HepG2 (cell line): ENCODE data around the gene CCT4. TPM values are rescaled to one million over a fixed set of nuclear protein-coding genes. Genes with fewer than 3 reads are reported as not detected.

Source experiments
- ATAC-seq: fragments of 200-7000 bp; cut with Tn5 transposase; 3 replicates; pipeline ENCODE4 v1.9.1; 2020; ENCODE audit warnings: mild to moderate bottlenecking, moderate library complexity
- BruUV-seq: library from RNA; stranded (reverse); fragments of 400-500 nt; replicated peaks from 2 replicates; lab custom pipeline; 2021; lab: Mats Ljungman, UMichigan
- CTCF ChIA-PET: fragments of 300-600 bp; formaldehyde crosslinking; extraction: SDS; loops from one replicate; lab custom pipeline; 2021; ENCODE audit warnings: low total read pairs, inconsistent platforms, low intra/inter-chr PET ratio; lab: Yijun Ruan, JAX
- POLR2A ChIA-PET: fragments of 350-600 bp; sonication (Branson Sonifier 250); formaldehyde crosslinking; loops from one replicate; lab custom pipeline; 2020; ENCODE audit warnings: antibody characterized with exemption, inconsistent platforms; lab: Yijun Ruan, JAX
- DNase-seq: peaks from one replicate; pipeline ENCODE4 v3.0.0-alpha.2; 2015; ENCODE audit warnings: low spot score
- FAIRE-seq: peaks from 3 replicates; lab custom pipeline; 2011; peaks lifted over from hg19 to GRCh38; lab: Jason Lieb, UNC
- H2AFZ ChIP-seq: one replicate; pipeline ENCODE4 v1.6.1; 2011; ENCODE audit warnings: low read length, inconsistent platforms
- H3K27ac ChIP-seq: fragments of 300-600 bp; 3 replicates; pipeline ENCODE4 v1.8.0; 2011; ENCODE audit warnings: mixed run types, mild to moderate bottlenecking, mixed read lengths, low read length, inconsistent platforms; ENCODE audit not compliant: insufficient read depth; ENCODE audit errors: extremely low read length
- H3K27me3 ChIP-seq, 2 experiments: fragments of 200-600 bp in 1 of 2; 2 replicates in 1 of 2; 3 replicates in 1 of 2; pipeline versions ENCODE4 v1.6.0 to v1.8.0; 2011; ENCODE audit warnings: low read length in 2 of 2, mild to moderate bottlenecking in 2 of 2, moderate library complexity in 2 of 2, inconsistent platforms in 1 of 2; ENCODE audit not compliant: insufficient read depth in 2 of 2, control insufficient read depth in 1 of 2
- H3K36me3 ChIP-seq, 2 experiments: fragments of 200-600 bp in 1 of 2; replicated peaks in 1 of 2; 2 replicates in 1 of 2; 3 replicates in 1 of 2; pipeline versions ENCODE4 v1.5.1 to v1.8.0; 2011; ENCODE audit warnings: low read length in 2 of 2, inconsistent platforms in 1 of 2; ENCODE audit not compliant: insufficient read depth in 2 of 2, control insufficient read depth in 1 of 2
- H3K4me1 ChIP-seq: 2 replicates; pipeline ENCODE4 v1.5.1; 2012; ENCODE audit warnings: low read length, inconsistent platforms; ENCODE audit not compliant: insufficient read depth
- H3K4me2 ChIP-seq: 2 replicates; pipeline ENCODE4 v1.6.0; 2011; ENCODE audit warnings: low read depth, low read length, inconsistent platforms
- H3K4me3 ChIP-seq, 3 experiments: fragments of 200-600 bp in 1 of 3; sonication (generic), shearing (Covaris generic) in 1 of 3; replicated peaks in 1 of 3; 2 replicates each; pipeline ENCODE4 v1.5.1; 2011 to 2016; ENCODE audit warnings: low read length in 3 of 3, inconsistent platforms in 2 of 3, low read depth in 2 of 3, mild to moderate bottlenecking in 2 of 3, control low read depth in 1 of 3, mixed read lengths in 1 of 3; ENCODE audit not compliant: insufficient read depth in 1 of 3
- H3K79me2 ChIP-seq: one replicate; pipeline ENCODE4 v1.6.1; 2011; ENCODE audit warnings: low read length, inconsistent platforms; ENCODE audit not compliant: insufficient read depth
- H3K9ac ChIP-seq: 2 replicates; pipeline ENCODE4 v1.6.0; 2011; ENCODE audit warnings: mild to moderate bottlenecking, low read depth, low read length, inconsistent platforms; ENCODE audit not compliant: insufficient read depth
- H3K9me3 ChIP-seq: 2 replicates; pipeline ENCODE4 v1.5.1; 2012; ENCODE audit warnings: mild to moderate bottlenecking, low read length
- H4K20me1 ChIP-seq: 2 replicates; pipeline ENCODE4 v1.6.0; 2011; ENCODE audit warnings: inconsistent platforms, mild to moderate bottlenecking, low read length, moderate library complexity; ENCODE audit not compliant: insufficient read depth
- DPF2 ChIP-seq: sonication (generic); formaldehyde crosslinking; IDR thresholded peaks from 2 replicates; pipeline ENCODE4 v1.4.0; 2020; ENCODE audit warnings: mild to moderate bottlenecking, low read depth, missing genetic modification reagents, borderline replicate concordance
- GABPA ChIP-seq, 2 experiments: IDR thresholded peaks; 2 replicates each; pipeline ENCODE4 v1.6.1; 2011 to 2016; ENCODE audit warnings: low read depth in 2 of 2, low read length in 1 of 2, missing biosample characterization in 1 of 2, missing genetic modification characterization in 1 of 2
- MEIS1 ChIP-seq: sonication (generic); formaldehyde crosslinking; IDR thresholded peaks from 2 replicates; pipeline ENCODE4 v1.9.0; 2021; ENCODE audit warnings: mild to moderate bottlenecking, missing genetic modification reagents, moderate library complexity, borderline replicate concordance
- SATB2 ChIP-seq: sonication (generic); formaldehyde crosslinking; IDR thresholded peaks from 2 replicates; pipeline ENCODE4 v1.5.0; 2020; ENCODE audit warnings: missing genetic modification reagents
- SMYD3 ChIP-seq: sonication (generic); formaldehyde crosslinking; IDR thresholded peaks from 2 replicates; pipeline ENCODE4 v1.8.1; 2023; ENCODE audit warnings: mild to moderate bottlenecking, missing genetic modification reagents
- ZFY ChIP-seq: sonication (generic); formaldehyde crosslinking; IDR thresholded peaks from 2 replicates; pipeline ENCODE4 v1.4.0; 2020; ENCODE audit warnings: missing genetic modification reagents
- ZNF143 ChIP-seq: sonication (generic); formaldehyde crosslinking; IDR thresholded peaks from 2 replicates; pipeline ENCODE4 v1.4.0; 2020; ENCODE audit warnings: missing genetic modification reagents
- ZNF20 ChIP-seq: sonication (generic); formaldehyde crosslinking; IDR thresholded peaks from 2 replicates; pipeline ENCODE4 v1.4.0; 2020; ENCODE audit warnings: mild to moderate bottlenecking, moderate library complexity, missing genetic modification reagents
- in situ Hi-C: cut with HindIII; loops from 2 replicates; pipeline ENCODE4 v1.10.0; 2017; ENCODE audit warnings: low pct_unique_long_range_greater_than_20kb; ENCODE audit not compliant: extremely low pct_ligation_motif_present
- intact Hi-C: fragments of 100-400 bp; cut with micrococcal nuclease; formaldehyde crosslinking; loops from one replicate; pipeline ENCODE4 v1.10.0; 2022; ENCODE audit not compliant: unreplicated experiment
- polyA plus RNA-seq, 8 experiments: library from polyadenylated mRNA; depleted of rRNA in 3 of 8; stranded (reverse) in 7 of 8; unstranded in 1 of 8; fragments of >200 nt; fragmentation: Illumina TruSeq in 4 of 8; extraction: Trizol in 4 of 8; gene quantifications; 2 replicates each; pipeline versions ENCODE4 v1.2.1 to v1.2.3, GENCODE V29; 2011 to 2016; ENCODE audit warnings: low read depth in 4 of 8, missing spikeins in 1 of 8, mixed read lengths in 1 of 8; ENCODE audit not compliant: insufficient read depth in 1 of 8
- total RNA-seq, 5 experiments: library from RNA; depleted of rRNA; stranded (reverse); fragments of >200 nt; fragmentation: Illumina TruSeq; extraction: Trizol; gene quantifications; 2 replicates each; pipeline ENCODE4 v1.2.3, GENCODE V29; 2016; ENCODE audit warnings: low read depth in 1 of 5
- TF ChIP-seq, protein P1 (sequence below), 2 experiments: IDR thresholded peaks; 2 replicates each; pipeline ENCODE4 v1.6.1; 2011 to 2012; ENCODE audit warnings: low read length in 2 of 2, borderline replicate concordance in 1 of 2, low read depth in 1 of 2, mild to moderate bottlenecking in 1 of 2, moderate library complexity in 1 of 2
- TF ChIP-seq, protein P2 (sequence below): sonication (generic); formaldehyde crosslinking; IDR thresholded peaks from 2 replicates; pipeline ENCODE4 v1.9.0; 2021; ENCODE audit warnings: missing genetic modification reagents, borderline replicate concordance
- TF ChIP-seq, protein P3 (sequence below): sonication (generic); formaldehyde crosslinking; IDR thresholded peaks from 2 replicates; pipeline ENCODE4 v1.4.0; 2020; ENCODE audit warnings: mild to moderate bottlenecking, missing genetic modification reagents
- TF ChIP-seq, protein P4 (sequence below): sonication (generic); formaldehyde crosslinking; IDR thresholded peaks from 2 replicates; pipeline ENCODE4 v1.5.1; 2020; ENCODE audit warnings: mild to moderate bottlenecking, missing genetic modification reagents, borderline replicate concordance

CCT4 gene
- total and polyA plus RNA-seq, 2 of the 13 experiments (the other 11 are each of a cell fraction or from before 2014, with no cell fraction given), result 138 to 340 TPM

DNA sequence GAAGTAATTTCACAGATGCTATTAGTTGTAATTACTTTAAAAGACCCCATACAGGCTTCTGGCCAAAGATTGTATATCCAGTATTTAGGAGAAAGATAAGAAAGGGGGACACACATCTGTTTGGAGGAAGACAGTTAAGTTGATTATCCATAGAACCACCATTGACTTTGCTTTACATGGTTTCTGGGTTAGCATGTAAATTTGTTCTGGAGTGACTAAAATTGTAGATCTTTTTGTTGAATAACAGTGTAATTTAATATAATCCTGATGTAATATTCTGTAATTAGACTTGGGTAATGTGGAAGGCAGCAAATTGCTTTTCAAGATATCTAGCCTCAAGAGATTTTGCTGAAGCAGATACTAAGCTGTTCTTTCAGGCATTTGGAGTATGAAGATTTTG lies 34.3 kb upstream of the CCT4 start:
- Histone ChIP-seq H3K27ac (no peak overlapping the region), H4K20me1 (no peaks in the 10 kb centered on the region), H3K9me3 (no peaks in the 10 kb centered on the region), H3K4me2 (no peak overlapping the region), H3K9ac (no peak overlapping the region), H3K79me2 (no peaks in the 10 kb centered on the region), H3K27me3 (no peaks in the 10 kb centered on the region), H3K4me3 (no peak overlapping the region), H3K36me3 (peaks cover 0 to 4% of the 10 kb centered on the region in 2 experiments; a peak in 2 of 5 replicates), H2AFZ (no peak overlapping the region), H3K4me1 (no peaks in the 10 kb centered on the region)
- FAIRE-seq (no peak), ATAC-seq (no peak)
- CTCF ChIA-PET, result no interaction called here
- no TSS peak for BruUV-seq
- in situ Hi-C loops, result no loop called here
- no peak for TF ChIP-seq SATB2 (CRISPR knock-in tag)
- no peak for TF ChIP-seq GABPA (IDR thresholded peaks at IDR 0.05; ENCODE audit: low read depth, low read length)
- no peak for TF ChIP-seq GABPA (CRISPR knock-in tag; IDR thresholded peaks at IDR 0.05; ENCODE audit: low read depth)
- TF ChIP-seq, protein P1, sequence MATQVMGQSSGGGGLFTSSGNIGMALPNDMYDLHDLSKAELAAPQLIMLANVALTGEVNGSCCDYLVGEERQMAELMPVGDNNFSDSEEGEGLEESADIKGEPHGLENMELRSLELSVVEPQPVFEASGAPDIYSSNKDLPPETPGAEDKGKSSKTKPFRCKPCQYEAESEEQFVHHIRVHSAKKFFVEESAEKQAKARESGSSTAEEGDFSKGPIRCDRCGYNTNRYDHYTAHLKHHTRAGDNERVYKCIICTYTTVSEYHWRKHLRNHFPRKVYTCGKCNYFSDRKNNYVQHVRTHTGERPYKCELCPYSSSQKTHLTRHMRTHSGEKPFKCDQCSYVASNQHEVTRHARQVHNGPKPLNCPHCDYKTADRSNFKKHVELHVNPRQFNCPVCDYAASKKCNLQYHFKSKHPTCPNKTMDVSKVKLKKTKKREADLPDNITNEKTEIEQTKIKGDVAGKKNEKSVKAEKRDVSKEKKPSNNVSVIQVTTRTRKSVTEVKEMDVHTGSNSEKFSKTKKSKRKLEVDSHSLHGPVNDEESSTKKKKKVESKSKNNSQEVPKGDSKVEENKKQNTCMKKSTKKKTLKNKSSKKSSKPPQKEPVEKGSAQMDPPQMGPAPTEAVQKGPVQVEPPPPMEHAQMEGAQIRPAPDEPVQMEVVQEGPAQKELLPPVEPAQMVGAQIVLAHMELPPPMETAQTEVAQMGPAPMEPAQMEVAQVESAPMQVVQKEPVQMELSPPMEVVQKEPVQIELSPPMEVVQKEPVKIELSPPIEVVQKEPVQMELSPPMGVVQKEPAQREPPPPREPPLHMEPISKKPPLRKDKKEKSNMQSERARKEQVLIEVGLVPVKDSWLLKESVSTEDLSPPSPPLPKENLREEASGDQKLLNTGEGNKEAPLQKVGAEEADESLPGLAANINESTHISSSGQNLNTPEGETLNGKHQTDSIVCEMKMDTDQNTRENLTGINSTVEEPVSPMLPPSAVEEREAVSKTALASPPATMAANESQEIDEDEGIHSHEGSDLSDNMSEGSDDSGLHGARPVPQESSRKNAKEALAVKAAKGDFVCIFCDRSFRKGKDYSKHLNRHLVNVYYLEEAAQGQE (IDR thresholded peaks at IDR 0.05; ENCODE audit: borderline replicate concordance in 1 of 2, low read depth in 1 of 2, low read length in 2 of 2), result no peak
- no peak for TF ChIP-seq DPF2 (CRISPR knock-in tag)
- no peak for TF ChIP-seq ZNF20 (CRISPR knock-in tag)
- TF ChIP-seq SMYD3 (CRISPR knock-in tag), result no peak
- TF ChIP-seq, protein P2, sequence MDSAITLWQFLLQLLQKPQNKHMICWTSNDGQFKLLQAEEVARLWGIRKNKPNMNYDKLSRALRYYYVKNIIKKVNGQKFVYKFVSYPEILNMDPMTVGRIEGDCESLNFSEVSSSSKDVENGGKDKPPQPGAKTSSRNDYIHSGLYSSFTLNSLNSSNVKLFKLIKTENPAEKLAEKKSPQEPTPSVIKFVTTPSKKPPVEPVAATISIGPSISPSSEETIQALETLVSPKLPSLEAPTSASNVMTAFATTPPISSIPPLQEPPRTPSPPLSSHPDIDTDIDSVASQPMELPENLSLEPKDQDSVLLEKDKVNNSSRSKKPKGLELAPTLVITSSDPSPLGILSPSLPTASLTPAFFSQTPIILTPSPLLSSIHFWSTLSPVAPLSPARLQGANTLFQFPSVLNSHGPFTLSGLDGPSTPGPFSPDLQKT (CRISPR knock-in tag), result no peak
- TF ChIP-seq ZNF143, result no peak
- TF ChIP-seq ZFY (CRISPR knock-in tag), result no peak
- TF ChIP-seq MEIS1 (CRISPR knock-in tag), result no peak
- TF ChIP-seq, protein P3, sequence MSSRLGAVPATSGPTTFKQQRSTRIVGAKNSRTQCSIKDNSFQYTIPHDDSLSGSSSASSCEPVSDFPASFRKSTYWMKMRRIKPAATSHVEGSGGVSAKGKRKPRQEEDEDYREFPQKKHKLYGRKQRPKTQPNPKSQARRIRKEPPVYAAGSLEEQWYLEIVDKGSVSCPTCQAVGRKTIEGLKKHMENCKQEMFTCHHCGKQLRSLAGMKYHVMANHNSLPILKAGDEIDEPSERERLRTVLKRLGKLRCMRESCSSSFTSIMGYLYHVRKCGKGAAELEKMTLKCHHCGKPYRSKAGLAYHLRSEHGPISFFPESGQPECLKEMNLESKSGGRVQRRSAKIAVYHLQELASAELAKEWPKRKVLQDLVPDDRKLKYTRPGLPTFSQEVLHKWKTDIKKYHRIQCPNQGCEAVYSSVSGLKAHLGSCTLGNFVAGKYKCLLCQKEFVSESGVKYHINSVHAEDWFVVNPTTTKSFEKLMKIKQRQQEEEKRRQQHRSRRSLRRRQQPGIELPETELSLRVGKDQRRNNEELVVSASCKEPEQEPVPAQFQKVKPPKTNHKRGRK (CRISPR knock-in tag), result no peak
- TF ChIP-seq, protein P4, sequence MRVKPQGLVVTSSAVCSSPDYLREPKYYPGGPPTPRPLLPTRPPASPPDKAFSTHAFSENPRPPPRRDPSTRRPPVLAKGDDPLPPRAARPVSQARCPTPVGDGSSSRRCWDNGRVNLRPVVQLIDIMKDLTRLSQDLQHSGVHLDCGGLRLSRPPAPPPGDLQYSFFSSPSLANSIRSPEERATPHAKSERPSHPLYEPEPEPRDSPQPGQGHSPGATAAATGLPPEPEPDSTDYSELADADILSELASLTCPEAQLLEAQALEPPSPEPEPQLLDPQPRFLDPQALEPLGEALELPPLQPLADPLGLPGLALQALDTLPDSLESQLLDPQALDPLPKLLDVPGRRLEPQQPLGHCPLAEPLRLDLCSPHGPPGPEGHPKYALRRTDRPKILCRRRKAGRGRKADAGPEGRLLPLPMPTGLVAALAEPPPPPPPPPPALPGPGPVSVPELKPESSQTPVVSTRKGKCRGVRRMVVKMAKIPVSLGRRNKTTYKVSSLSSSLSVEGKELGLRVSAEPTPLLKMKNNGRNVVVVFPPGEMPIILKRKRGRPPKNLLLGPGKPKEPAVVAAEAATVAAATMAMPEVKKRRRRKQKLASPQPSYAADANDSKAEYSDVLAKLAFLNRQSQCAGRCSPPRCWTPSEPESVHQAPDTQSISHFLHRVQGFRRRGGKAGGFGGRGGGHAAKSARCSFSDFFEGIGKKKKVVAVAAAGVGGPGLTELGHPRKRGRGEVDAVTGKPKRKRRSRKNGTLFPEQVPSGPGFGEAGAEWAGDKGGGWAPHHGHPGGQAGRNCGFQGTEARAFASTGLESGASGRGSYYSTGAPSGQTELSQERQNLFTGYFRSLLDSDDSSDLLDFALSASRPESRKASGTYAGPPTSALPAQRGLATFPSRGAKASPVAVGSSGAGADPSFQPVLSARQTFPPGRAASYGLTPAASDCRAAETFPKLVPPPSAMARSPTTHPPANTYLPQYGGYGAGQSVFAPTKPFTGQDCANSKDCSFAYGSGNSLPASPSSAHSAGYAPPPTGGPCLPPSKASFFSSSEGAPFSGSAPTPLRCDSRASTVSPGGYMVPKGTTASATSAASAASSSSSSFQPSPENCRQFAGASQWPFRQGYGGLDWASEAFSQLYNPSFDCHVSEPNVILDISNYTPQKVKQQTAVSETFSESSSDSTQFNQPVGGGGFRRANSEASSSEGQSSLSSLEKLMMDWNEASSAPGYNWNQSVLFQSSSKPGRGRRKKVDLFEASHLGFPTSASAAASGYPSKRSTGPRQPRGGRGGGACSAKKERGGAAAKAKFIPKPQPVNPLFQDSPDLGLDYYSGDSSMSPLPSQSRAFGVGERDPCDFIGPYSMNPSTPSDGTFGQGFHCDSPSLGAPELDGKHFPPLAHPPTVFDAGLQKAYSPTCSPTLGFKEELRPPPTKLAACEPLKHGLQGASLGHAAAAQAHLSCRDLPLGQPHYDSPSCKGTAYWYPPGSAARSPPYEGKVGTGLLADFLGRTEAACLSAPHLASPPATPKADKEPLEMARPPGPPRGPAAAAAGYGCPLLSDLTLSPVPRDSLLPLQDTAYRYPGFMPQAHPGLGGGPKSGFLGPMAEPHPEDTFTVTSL (CRISPR knock-in tag), result no peak
- TF ChIP-seq, all 625 proteins: peak for 0
- intact Hi-C loops, result no loop called here
- POLR2A ChIA-PET, result no interaction called here
- no peak for DNase-seq
